Measurements from ENCODE around the gene SAPCD1.

GRCh38 chr6:31725502-31726350, 36.7 kb upstream of the SAPCD1 start:
- no peak for TF ChIP-seq CTCF (IDR thresholded peaks at IDR 0.05; ENCODE audit: insufficient read depth, low read length)
- TF ChIP-seq SPI1 (IDR thresholded peaks at IDR 0.05; ENCODE audit: borderline replicate concordance, low read depth) = no peak
